HCT116 (cell line): ENCODE measurements around the gene XPNPEP2. TPM values are rescaled to one million over a fixed set of nuclear protein-coding genes. Genes with fewer than 3 reads are reported as not detected.

ENCODE experiments used
- ATAC-seq: fragments of 200-7000 bp; cut with Tn5 transposase; 2 replicates; pipeline ENCODE4 v1.9.1; 2020; ENCODE audit warnings: mild to moderate bottlenecking, moderate library complexity
- BruUV-seq: library from RNA; stranded (reverse); fragments of 400-500 nt; replicated peaks from 2 replicates; lab custom pipeline; 2021; lab: Mats Ljungman, UMichigan
- CTCF ChIA-PET: fragments of 300-600 bp; sonication (Branson Sonifier 250); formaldehyde crosslinking; loops from one replicate; lab custom pipeline; 2021; ENCODE audit warnings: antibody characterized with exemption; lab: Charles Lee
- POLR2A ChIA-PET: fragments of 300-600, 350-600 bp; sonication (Branson Sonifier 250); formaldehyde crosslinking; loops from one replicate; lab custom pipeline; 2021; ENCODE audit warnings: antibody characterized with exemption; lab: Charles Lee
- RAD21 ChIA-PET, 2 experiments: fragments of 300-600 bp; sonication (Branson Sonifier 250); formaldehyde crosslinking; loops; one replicate each; lab custom pipeline; 2023; ENCODE audit warnings: low total read pairs in 2 of 2; ENCODE audit not compliant: uncharacterized antibody in 2 of 2, unreplicated experiment in 2 of 2, low non-redundant PET in 1 of 2; lab: Charles Lee
- DNase-seq: peaks from one replicate; pipeline ENCODE4 v3.0.0-alpha.2; 2010; ENCODE audit warnings: low read depth, low spot score
- H2AFZ ChIP-seq: fragments of 200-600 bp; shearing (Covaris generic), sonication (generic); 2 replicates; pipeline ENCODE4 v1.6.1; 2017; ENCODE audit warnings: low read depth, mixed run types, mixed read lengths, antibody characterized with exemption, low read length; ENCODE audit not compliant: poor library complexity, severe bottlenecking
- H3K27ac ChIP-seq: 2 replicates; pipeline ENCODE4 v1.5.1; 2012; ENCODE audit warnings: low read depth, low read length
- H3K27me3 ChIP-seq: fragments of 200-600 bp; sonication (generic); 2 replicates; pipeline ENCODE4 v1.6.1; 2016; ENCODE audit warnings: mixed run types, low read length, mixed read lengths; ENCODE audit not compliant: insufficient read depth
- H3K36me3 ChIP-seq, 2 experiments: fragments of 200-500 bp in 1 of 2; fragments of 200-600 bp in 1 of 2; sonication (Bioruptor generic) in 1 of 2; sonication (generic) in 1 of 2; 2 replicates each; pipeline versions ENCODE4 v1.5.1 to v1.6.1; 2014 to 2016; ENCODE audit warnings: low read length in 2 of 2, inconsistent platforms in 1 of 2, mixed read lengths in 1 of 2, mixed run types in 1 of 2; ENCODE audit not compliant: insufficient read depth in 2 of 2, control insufficient read depth in 1 of 2
- H3K4me1 ChIP-seq, 2 experiments: fragments of 200-600 bp in 1 of 2; sonication (generic) in 1 of 2; 2 replicates each; pipeline versions ENCODE4 v1.5.1 to v1.6.1; 2012 to 2017; ENCODE audit warnings: low read length in 2 of 2, inconsistent platforms in 1 of 2, mild to moderate bottlenecking in 1 of 2, mixed read lengths in 1 of 2, mixed run types in 1 of 2, moderate library complexity in 1 of 2; ENCODE audit not compliant: insufficient read depth in 2 of 2, control insufficient read depth in 1 of 2
- H3K4me2 ChIP-seq: fragments of 200-600 bp; sonication (generic); 2 replicates; pipeline ENCODE4 v1.6.1; 2017; ENCODE audit warnings: mixed run types, low read length, mixed read lengths
- H3K4me3 ChIP-seq, 2 experiments: fragments of 200-600 bp in 1 of 2; sonication (generic) in 1 of 2; replicated peaks in 1 of 2; 2 replicates each; pipeline ENCODE4 v1.5.1; 2011 to 2016; ENCODE audit warnings: low read length in 2 of 2, control low read depth in 1 of 2, low read depth in 1 of 2, mild to moderate bottlenecking in 1 of 2, mixed read lengths in 1 of 2, mixed run types in 1 of 2
- H3K79me2 ChIP-seq: fragments of 200-600 bp; sonication (generic); 2 replicates; pipeline ENCODE4 v1.6.1; 2017; ENCODE audit warnings: mild to moderate bottlenecking, mixed run types, low read length, moderate library complexity, mixed read lengths; ENCODE audit not compliant: insufficient read depth
- H3K9ac ChIP-seq: fragments of 200-600 bp; sonication (generic); 2 replicates; pipeline ENCODE4 v1.6.1; 2016; ENCODE audit warnings: low read length, mixed read lengths
- H3K9me2 ChIP-seq: fragments of 200-600 bp; sonication (generic), shearing (Covaris generic); 2 replicates; pipeline ENCODE4 v1.6.1; 2017; ENCODE audit warnings: mixed run types, mild to moderate bottlenecking, moderate library complexity; ENCODE audit not compliant: insufficient read depth
- H3K9me3 ChIP-seq, 2 experiments: fragments of 200-500 bp in 1 of 2; fragments of 200-600 bp in 1 of 2; sonication (Bioruptor generic) in 1 of 2; sonication (generic) in 1 of 2; 2 replicates each; pipeline ENCODE4 v1.6.1; 2014 to 2017; ENCODE audit warnings: low read length in 2 of 2, mixed read lengths in 2 of 2, inconsistent platforms in 1 of 2, low read depth in 1 of 2, mild to moderate bottlenecking in 1 of 2, mixed run types in 1 of 2, moderate library complexity in 1 of 2; ENCODE audit not compliant: control insufficient read depth in 1 of 2, insufficient read depth in 1 of 2
- H4K20me1 ChIP-seq: fragments of 200-600 bp; sonication (generic), shearing (Covaris generic); 2 replicates; pipeline ENCODE4 v1.6.1; 2017; ENCODE audit warnings: mixed run types, mild to moderate bottlenecking, moderate library complexity; ENCODE audit not compliant: insufficient read depth
- CEBPB ChIP-seq: IDR thresholded peaks from 2 replicates; pipeline ENCODE4 v1.6.1; 2012; ENCODE audit warnings: low read depth
- EGR1 ChIP-seq: IDR thresholded peaks from 2 replicates; pipeline ENCODE4 v1.6.1; 2012; ENCODE audit warnings: low read depth
- JUND ChIP-seq: IDR thresholded peaks from 2 replicates; pipeline ENCODE4 v1.6.1; 2012
- POLR2A ChIP-seq: IDR thresholded peaks from 2 replicates; pipeline ENCODE4 v1.7.0; 2011; ENCODE audit warnings: borderline replicate concordance; ENCODE audit not compliant: insufficient read depth, insufficient read length; ENCODE audit errors: extremely low read depth
- RAD21 ChIP-seq: IDR thresholded peaks from 2 replicates; pipeline ENCODE4 v1.6.1; 2012; ENCODE audit warnings: low read depth, mild to moderate bottlenecking
- SIN3A ChIP-seq: IDR thresholded peaks from 2 replicates; pipeline ENCODE4 v1.6.1; 2012; ENCODE audit warnings: low read depth
- SP1 ChIP-seq: IDR thresholded peaks from 2 replicates; pipeline ENCODE4 v1.6.1; 2012; ENCODE audit warnings: low read depth
- SRF ChIP-seq: IDR thresholded peaks from 2 replicates; pipeline ENCODE4 v1.6.1; 2012; ENCODE audit warnings: low read depth
- YY1 ChIP-seq: IDR thresholded peaks from 2 replicates; pipeline ENCODE4 v1.6.1; 2011; ENCODE audit warnings: low read length, low read depth, moderate library complexity, mild to moderate bottlenecking; ENCODE audit not compliant: insufficient replicate concordance; ENCODE audit errors: extremely low read depth
- ZNF274 ChIP-seq: fragments of 200-500 bp; sonication (Bioruptor generic); IDR thresholded peaks from 2 replicates; pipeline ENCODE4 v1.6.1; 2014; ENCODE audit warnings: mild to moderate bottlenecking, low read depth, low read length, inconsistent platforms
- intact Hi-C: fragments of 100-400 bp; cut with micrococcal nuclease; formaldehyde crosslinking; loops from 2 replicates; pipeline ENCODE4 v1.10.0; 2022
- total RNA-seq: library from RNA; stranded (reverse); gene quantifications from one replicate; pipeline ENCODE4 v1.2.1, GENCODE V29; 2021; ENCODE audit not compliant: unreplicated experiment
- TF ChIP-seq, protein P1 (sequence below): IDR thresholded peaks from 2 replicates; pipeline ENCODE4 v1.6.1; 2012; ENCODE audit warnings: low read depth

Gene XPNPEP2
- total RNA-seq, 1 experiment from 2014 or later = not detected

- POLR2A ChIA-PET = no interaction called here
- no peak overlapping the region for H3K9ac ChIP-seq
These were observed 18.7 kb upstream of the XPNPEP2 start for GRCh38 chrX:129719931-129720530.

GRCh38 chrX:129720741-129721140, 18.0 kb upstream of the XPNPEP2 start:
- H3K36me3 ChIP-seq = no peaks in the 10 kb centered on the region
- H3K4me2 ChIP-seq = no peak overlapping the region
- H3K27me3 ChIP-seq = no peaks in the 10 kb centered on the region
- H2AFZ ChIP-seq = no peak overlapping the region
- ATAC-seq (no peak), DNase-seq (no peak)
- RAD21 ChIA-PET = no interaction called here
- CTCF ChIA-PET = no interaction called here
- TF ChIP-seq POLR2A (no peak), SRF (no peak), SIN3A (no peak), RAD21 (no peak), YY1 (no peak), CEBPB (no peak), EGR1 (no peak)
- TF ChIP-seq, protein P1, sequence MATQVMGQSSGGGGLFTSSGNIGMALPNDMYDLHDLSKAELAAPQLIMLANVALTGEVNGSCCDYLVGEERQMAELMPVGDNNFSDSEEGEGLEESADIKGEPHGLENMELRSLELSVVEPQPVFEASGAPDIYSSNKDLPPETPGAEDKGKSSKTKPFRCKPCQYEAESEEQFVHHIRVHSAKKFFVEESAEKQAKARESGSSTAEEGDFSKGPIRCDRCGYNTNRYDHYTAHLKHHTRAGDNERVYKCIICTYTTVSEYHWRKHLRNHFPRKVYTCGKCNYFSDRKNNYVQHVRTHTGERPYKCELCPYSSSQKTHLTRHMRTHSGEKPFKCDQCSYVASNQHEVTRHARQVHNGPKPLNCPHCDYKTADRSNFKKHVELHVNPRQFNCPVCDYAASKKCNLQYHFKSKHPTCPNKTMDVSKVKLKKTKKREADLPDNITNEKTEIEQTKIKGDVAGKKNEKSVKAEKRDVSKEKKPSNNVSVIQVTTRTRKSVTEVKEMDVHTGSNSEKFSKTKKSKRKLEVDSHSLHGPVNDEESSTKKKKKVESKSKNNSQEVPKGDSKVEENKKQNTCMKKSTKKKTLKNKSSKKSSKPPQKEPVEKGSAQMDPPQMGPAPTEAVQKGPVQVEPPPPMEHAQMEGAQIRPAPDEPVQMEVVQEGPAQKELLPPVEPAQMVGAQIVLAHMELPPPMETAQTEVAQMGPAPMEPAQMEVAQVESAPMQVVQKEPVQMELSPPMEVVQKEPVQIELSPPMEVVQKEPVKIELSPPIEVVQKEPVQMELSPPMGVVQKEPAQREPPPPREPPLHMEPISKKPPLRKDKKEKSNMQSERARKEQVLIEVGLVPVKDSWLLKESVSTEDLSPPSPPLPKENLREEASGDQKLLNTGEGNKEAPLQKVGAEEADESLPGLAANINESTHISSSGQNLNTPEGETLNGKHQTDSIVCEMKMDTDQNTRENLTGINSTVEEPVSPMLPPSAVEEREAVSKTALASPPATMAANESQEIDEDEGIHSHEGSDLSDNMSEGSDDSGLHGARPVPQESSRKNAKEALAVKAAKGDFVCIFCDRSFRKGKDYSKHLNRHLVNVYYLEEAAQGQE = no peak
- no peaks in the 10 kb centered on the region for H3K9me3 ChIP-seq
- no peaks in the 10 kb centered on the region for H3K9me2 ChIP-seq
- POLR2A ChIA-PET = no interaction called here
- H3K27ac ChIP-seq = no peak overlapping the region
- H3K9ac ChIP-seq = no peak overlapping the region
- no peaks in the 10 kb centered on the region for H3K79me2 ChIP-seq
- no TSS peak for BruUV-seq
- H4K20me1 ChIP-seq = no peaks in the 10 kb centered on the region
- intact Hi-C loops = no loop called here
- no peaks in the 10 kb centered on the region for H3K4me1 ChIP-seq
- H3K4me3 ChIP-seq = no peak overlapping the region

More at GRCh38 chrX:129719931-129720530, 18.7 kb upstream of the XPNPEP2 start:
- no TSS peak for BruUV-seq
- TF ChIP-seq SP1 (no peak), YY1 (no peak), CEBPB (no peak), ZNF274 (no peak), EGR1 (no peak), JUND (no peak)
- Histone ChIP-seq H2AFZ (no peak overlapping the region), H3K27ac (no peak overlapping the region), H3K4me1 (no peaks in the 10 kb centered on the region), H3K36me3 (no peaks in the 10 kb centered on the region), H4K20me1 (no peaks in the 10 kb centered on the region), H3K9me3 (no peaks in the 10 kb centered on the region), H3K27me3 (no peaks in the 10 kb centered on the region), H3K4me3 (no peak overlapping the region), H3K4me2 (no peak overlapping the region), H3K79me2 (no peaks in the 10 kb centered on the region), H3K9me2 (no peaks in the 10 kb centered on the region)
- ChIA-PET CTCF (no interaction called here), RAD21 (no interaction called here)
- intact Hi-C loops = no loop called here
- no peak for ATAC-seq
- DNase-seq = no peak
